ENCODE data around the gene GRIK4. TPM values are rescaled to one million over a fixed set of nuclear protein-coding genes. Genes with fewer than 3 reads are reported as not detected.

The GRIK4 gene
- polyA plus RNA-seq, 1 donor, result 0.30 TPM

GRCh38 chr11:120919566-120919965, 408.0 kb downstream of the GRIK4 start:
- DNase-seq, result no peak

- DNase-seq, result no peak
Observed at GRCh38 chr11:120923866-120924508, 412.4 kb downstream of the GRIK4 start.

GRCh38 chr11:120925944-120926343, 414.4 kb downstream of the GRIK4 start:
- DNase-seq, result no peak

GRCh38 chr11:120928627-120929026, 417.1 kb downstream of the GRIK4 start:
- DNase-seq, result no peak

- DNase-seq, result no peak
Observed at GRCh38 chr11:120929090-120929489, 417.5 kb downstream of the GRIK4 start.

- no peak for DNase-seq
Observed at GRCh38 chr11:120929664-120930154, 418.2 kb downstream of the GRIK4 start.

GRCh38 chr11:120931057-120931779, 419.7 kb downstream of the GRIK4 start:
- DNase-seq, result no peak

- no peak for DNase-seq
Observed at GRCh38 chr11:120932305-120932915, 420.9 kb downstream of the GRIK4 start.

- no peak for DNase-seq
Observed at GRCh38 chr11:120936356-120936755, 424.8 kb downstream of the GRIK4 start.

GRCh38 chr11:120937501-120937900, 426.0 kb downstream of the GRIK4 start:
- no peak for DNase-seq

GRCh38 chr11:120938260-120938659, 426.7 kb downstream of the GRIK4 start:
- no peak for DNase-seq

GRCh38 chr11:120940160-120940848, 428.8 kb downstream of the GRIK4 start:
- no peak for DNase-seq

GRCh38 chr11:120941000-120941399, 429.5 kb downstream of the GRIK4 start:
- no peak for DNase-seq

GRCh38 chr11:120942701-120943100, 431.2 kb downstream of the GRIK4 start:
- DNase-seq, result no peak

- no peak for DNase-seq
Observed at GRCh38 chr11:120945042-120945441, 433.5 kb downstream of the GRIK4 start.

GRCh38 chr11:120950880-120951279, 439.3 kb downstream of the GRIK4 start:
- DNase-seq, result no peak

- peak; percentile 79 for DNase-seq
Observed at GRCh38 chr11:120952461-120953434, 441.2 kb downstream of the GRIK4 start.

- no peak for DNase-seq
Observed at GRCh38 chr11:120954381-120954780, 442.8 kb downstream of the GRIK4 start.

- DNase-seq, result no peak
Observed at GRCh38 chr11:120956710-120957495, 445.4 kb downstream of the GRIK4 start.

GRCh38 chr11:120958185-120958584, 446.6 kb downstream of the GRIK4 start:
- DNase-seq, result no peak

GRCh38 chr11:120959189-120959588, 447.6 kb downstream of the GRIK4 start:
- DNase-seq, result no peak
